ENCODE data around the gene CAMTA1.

CAMTA1 gene

DNA sequence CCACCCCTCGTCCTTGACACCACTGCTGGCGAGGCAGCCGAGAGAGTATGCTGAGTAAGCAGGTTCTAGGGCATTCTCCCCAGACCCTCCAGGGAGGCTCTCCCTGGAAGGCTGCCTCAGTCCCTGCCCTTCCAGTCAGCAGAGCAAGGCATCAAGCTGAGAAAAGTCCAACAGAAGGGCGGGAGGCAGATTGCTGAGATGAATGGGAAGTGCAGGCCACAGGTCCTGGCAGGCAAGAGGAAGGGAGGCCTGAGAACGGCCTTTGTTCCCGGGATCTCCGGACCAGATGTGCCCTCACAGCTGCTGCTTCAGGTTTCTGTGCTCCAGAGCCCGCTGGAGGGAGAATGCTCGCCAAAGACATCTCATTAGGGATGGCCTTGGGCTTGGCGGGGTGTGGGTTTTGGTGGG lies 715.8 kb downstream of the CAMTA1 start:
- DNase-seq (ENCODE audit: low read depth), result no peak
- TF ChIP-seq, protein P1, sequence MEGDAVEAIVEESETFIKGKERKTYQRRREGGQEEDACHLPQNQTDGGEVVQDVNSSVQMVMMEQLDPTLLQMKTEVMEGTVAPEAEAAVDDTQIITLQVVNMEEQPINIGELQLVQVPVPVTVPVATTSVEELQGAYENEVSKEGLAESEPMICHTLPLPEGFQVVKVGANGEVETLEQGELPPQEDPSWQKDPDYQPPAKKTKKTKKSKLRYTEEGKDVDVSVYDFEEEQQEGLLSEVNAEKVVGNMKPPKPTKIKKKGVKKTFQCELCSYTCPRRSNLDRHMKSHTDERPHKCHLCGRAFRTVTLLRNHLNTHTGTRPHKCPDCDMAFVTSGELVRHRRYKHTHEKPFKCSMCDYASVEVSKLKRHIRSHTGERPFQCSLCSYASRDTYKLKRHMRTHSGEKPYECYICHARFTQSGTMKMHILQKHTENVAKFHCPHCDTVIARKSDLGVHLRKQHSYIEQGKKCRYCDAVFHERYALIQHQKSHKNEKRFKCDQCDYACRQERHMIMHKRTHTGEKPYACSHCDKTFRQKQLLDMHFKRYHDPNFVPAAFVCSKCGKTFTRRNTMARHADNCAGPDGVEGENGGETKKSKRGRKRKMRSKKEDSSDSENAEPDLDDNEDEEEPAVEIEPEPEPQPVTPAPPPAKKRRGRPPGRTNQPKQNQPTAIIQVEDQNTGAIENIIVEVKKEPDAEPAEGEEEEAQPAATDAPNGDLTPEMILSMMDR (IDR thresholded peaks at IDR 0.05; ENCODE audit: control insufficient read depth, insufficient read depth, low read depth, low read length, missing control alignments), result no peak
- no peak overlapping the region for H3K4me3 ChIP-seq (ENCODE audit: control insufficient read depth, low read depth, low read length)

DNA sequence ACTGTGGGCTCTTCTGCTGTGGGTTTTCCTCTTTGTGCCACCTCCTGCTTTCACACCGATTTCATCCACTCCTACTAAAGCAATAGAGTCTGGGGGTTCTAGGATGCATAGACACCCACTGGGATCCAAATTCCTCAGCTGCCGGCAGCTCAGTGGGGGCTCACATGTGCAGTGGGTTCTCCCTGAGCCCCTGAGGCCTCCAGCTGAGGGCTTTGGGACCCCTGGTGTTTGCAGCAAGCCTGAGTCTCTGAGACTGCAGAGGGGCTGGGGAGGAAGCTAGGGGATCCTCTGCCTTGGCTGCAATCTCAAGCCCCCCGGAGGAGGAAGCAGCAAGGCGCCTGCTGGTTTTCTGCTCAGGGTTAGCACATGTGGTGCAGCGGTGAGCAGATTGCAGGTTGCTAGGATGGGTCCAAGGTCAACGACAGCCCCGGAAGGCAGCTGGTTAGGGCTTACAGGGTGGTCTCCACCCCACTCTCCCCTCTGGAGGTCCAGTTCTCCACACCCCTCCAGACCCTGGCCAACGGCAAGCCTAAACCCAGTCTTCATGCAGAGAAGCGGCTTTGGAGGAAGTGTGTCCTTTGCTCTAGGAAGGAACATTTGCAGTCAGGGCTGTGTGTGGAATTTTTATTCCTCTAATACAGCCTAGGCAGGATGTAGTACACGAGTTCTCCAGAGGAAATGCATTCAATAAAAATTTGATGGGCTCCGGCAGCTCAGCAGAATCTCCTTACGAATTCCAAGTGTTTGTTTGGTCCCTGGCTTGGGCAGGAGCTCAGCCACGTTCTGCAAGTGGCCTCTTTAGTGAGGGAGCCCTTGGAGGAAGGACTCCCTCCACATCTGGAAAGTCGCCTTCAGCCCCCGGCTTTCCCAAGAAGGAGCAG lies 716.7 kb downstream of the CAMTA1 start:
- H3K4me3 ChIP-seq (ENCODE audit: control insufficient read depth, low read depth, low read length), result no peak overlapping the region
- no peak for DNase-seq (ENCODE audit: low read depth)
- TF ChIP-seq, protein P1 (IDR thresholded peaks at IDR 0.05; ENCODE audit: control insufficient read depth, insufficient read depth, low read depth, low read length, missing control alignments), result no peak

DNA sequence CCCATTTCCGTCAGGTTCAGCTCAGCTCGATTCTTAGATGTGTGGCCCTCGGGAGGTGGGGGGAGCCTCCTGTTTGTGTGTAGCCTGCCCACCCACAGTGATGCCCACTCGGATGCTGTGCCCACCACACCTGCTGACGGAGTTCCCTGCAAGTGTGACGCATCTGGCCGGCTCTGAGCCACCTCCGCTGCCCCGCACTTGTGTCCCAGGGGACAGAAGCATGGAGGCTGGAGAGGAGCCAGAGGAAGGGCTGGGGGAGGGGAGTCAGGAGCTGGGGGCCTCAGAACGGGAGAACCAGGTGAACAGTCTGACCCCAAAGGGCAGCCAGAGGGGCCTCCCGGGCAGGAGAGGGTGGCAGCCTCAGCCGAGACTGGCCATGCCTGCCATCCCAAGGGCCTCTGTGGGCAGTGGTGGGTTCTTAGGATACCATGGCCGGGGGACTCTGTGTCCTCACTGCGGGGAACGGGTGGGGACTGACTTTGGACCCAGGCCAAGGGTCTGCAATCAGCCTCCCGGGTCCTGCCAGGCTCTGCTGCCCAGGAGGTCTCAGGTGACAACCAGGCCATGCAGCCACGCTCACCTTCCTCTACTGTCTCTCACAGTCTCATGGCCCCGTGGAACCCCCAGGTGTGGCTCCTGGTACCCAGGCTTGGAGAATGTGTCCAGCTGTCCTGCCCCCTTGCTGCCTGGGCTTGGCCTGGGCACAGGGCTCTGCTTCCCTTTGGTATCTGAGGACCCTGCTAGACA lies 718.6 kb downstream of the CAMTA1 start:
- no peak for DNase-seq (ENCODE audit: low read depth)
- H3K4me3 ChIP-seq (ENCODE audit: control insufficient read depth, low read depth, low read length), result no peak overlapping the region
- TF ChIP-seq, protein P1 (IDR thresholded peaks at IDR 0.05; ENCODE audit: control insufficient read depth, insufficient read depth, low read depth, low read length, missing control alignments), result no peak

DNA sequence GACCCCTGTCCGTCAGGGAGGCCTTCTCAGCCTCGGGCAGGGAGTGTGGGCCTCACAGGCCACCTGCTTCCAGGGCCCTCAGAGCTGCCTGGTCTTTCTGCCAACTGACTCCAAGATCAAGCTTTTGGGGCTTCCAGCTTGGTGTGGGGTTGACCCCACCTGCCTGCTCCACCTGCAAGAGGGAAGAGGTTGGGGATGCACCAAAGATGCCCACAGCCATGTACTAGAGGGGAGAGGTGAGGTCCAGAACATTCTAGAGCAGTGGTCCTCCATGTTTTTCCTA lies 719.1 kb downstream of the CAMTA1 start:
- no peak for DNase-seq (ENCODE audit: low read depth)
- no peak overlapping the region for H3K4me3 ChIP-seq (ENCODE audit: control insufficient read depth, low read depth, low read length)
- TF ChIP-seq, protein P1 (IDR thresholded peaks at IDR 0.05; ENCODE audit: control insufficient read depth, insufficient read depth, low read depth, low read length, missing control alignments), result no peak

DNA sequence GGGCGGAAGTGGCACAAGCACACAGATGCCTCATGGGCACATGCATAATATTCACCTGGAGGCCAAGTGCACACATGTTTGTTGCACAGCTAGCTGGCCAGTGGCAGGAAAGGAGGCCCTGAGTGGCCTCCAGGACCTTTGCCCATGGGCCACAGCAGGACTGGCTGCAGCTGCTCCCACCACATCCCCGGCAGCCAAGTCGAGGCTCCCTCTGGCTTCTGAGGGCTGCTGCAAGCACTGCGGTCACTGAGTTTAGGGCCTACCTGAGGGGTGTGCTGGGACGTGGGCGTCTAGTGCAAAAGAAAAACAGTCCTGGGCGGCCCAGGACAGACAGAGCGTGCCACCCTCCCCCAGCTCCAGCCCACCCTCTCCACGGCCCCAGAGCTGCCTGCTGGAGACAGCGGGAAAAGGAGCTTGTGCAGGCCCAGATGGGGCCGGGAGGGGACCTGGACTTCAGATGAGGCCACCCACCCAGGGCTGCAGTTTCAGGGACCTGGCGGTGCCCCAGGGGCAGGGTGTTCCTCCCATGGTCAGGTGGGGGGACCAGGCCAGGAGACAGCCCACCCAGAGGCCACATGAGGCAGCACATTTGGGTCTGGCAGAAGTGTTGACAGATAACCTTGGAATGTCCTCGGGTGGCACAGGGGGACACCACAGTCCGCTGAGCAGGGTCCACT lies 720.0 kb downstream of the CAMTA1 start:
- TF ChIP-seq, protein P1 (IDR thresholded peaks at IDR 0.05; ENCODE audit: control insufficient read depth, insufficient read depth, low read depth, low read length, missing control alignments), result no peak
- DNase-seq (ENCODE audit: low read depth), result no peak
- H3K4me3 ChIP-seq (ENCODE audit: control insufficient read depth, low read depth, low read length), result no peak overlapping the region

DNA sequence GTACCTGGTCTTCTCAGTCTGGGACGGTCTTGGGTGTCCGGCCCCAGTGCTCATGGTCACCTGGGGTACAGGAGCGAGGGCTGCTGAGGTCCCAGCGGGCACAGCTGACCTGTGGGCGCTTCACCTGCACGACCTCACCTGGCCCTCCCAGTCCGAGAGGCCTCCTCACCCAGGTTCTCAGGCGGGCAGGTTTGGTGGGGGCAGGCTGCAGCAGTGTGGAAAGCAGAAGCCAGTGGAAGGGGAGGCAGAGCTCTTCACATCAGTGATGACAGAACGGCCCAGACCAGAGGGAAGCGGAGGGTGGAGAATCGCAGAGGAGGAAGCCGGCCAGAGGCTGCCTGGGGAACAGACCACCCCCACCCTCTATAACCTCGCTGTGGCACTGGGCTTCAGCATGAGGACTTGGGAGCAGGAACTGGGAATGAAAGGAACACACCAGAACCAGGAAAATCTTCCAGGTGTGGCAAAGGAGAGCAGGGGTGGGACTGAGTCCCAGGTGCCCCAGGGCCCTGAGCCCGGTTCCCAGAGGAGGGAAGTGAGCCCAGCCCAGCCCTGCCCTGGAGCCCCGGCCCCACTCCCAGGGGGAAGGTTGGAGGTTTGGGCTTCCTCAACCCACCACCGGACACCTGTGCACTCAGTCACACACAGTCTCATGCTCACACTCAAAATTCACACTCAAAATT lies 720.7 kb downstream of the CAMTA1 start:
- no peak overlapping the region for H3K4me3 ChIP-seq (ENCODE audit: control insufficient read depth, low read depth, low read length)
- TF ChIP-seq, protein P1 (IDR thresholded peaks at IDR 0.05; ENCODE audit: control insufficient read depth, insufficient read depth, low read depth, low read length, missing control alignments), result no peak
- no peak for DNase-seq (ENCODE audit: low read depth)

Data from AG09309 (cell line).